AG04450 (cell line): ENCODE data around the gene ANKRD28. TPM values are rescaled to one million over a fixed set of nuclear protein-coding genes. Genes with fewer than 3 reads are reported as not detected.

Experiments used
- CTCF ChIA-PET: fragments of 300-600, 350-600 bp; formaldehyde crosslinking; extraction: SDS; loops from one replicate; lab custom pipeline; 2022; ENCODE audit warnings: antibody characterized with exemption, inconsistent platforms; lab: Charles Lee
- POLR2A ChIA-PET: fragments of 350-600 bp; formaldehyde crosslinking; extraction: SDS; loops from one replicate; lab custom pipeline; 2021; ENCODE audit warnings: antibody characterized with exemption, inconsistent platforms; lab: Yijun Ruan, JAX
- DNase-seq: peaks from one replicate; pipeline ENCODE4 v3.0.0-alpha.2; 2011; ENCODE audit warnings: low read depth, low spot score
- H3K27ac ChIP-seq: one replicate; pipeline ENCODE4 v1.5.1; 2012; ENCODE audit warnings: low read depth, low read length, control low read depth
- H3K27me3 ChIP-seq: one replicate; pipeline ENCODE4 v1.6.0; 2012; ENCODE audit warnings: low read length; ENCODE audit not compliant: control insufficient read depth, insufficient read depth
- H3K4me3 ChIP-seq: 2 replicates; pipeline ENCODE4 v1.5.1; 2011; ENCODE audit warnings: mild to moderate bottlenecking, low read depth, low read length, control low read depth
- H3K9me3 ChIP-seq: 2 replicates; pipeline ENCODE4 v1.5.1; 2012; ENCODE audit warnings: low read length; ENCODE audit not compliant: control insufficient read depth, insufficient read depth
- polyA plus RNA-seq: library from polyadenylated mRNA; depleted of rRNA; stranded (reverse); fragments of >200 nt; gene quantifications from 2 replicates; pipeline ENCODE4 v1.2.3, GENCODE V29; 2011
- TF ChIP-seq, protein P1 (sequence below): IDR thresholded peaks from 2 replicates; pipeline ENCODE4 v1.5.1; 2011; ENCODE audit warnings: low read depth, low read length, control low read depth, inconsistent platforms

Gene ANKRD28
- polyA plus RNA-seq, 1 experiment, result 134 TPM

DNA sequence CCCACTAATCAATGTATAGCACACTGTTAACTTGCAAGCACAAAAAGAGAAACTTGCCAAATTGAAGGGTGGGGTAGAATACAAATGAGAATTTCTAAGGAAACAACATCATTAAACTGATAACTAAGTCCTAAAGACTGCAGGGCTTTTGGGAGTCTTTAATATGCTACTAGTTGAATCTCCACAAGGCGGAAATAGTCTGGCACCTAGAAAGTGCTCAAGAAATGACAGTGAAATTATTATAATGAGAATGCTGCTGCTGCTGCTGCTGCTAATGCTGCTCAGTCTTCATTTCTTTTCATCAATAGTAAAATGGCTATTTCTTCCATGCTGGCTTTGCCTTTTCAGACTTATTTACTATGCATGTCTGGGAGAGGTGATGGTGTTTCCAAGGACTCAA is 104.4 kb downstream of the ANKRD28 start:
- Histone ChIP-seq H3K4me3 (no peak overlapping the region), H3K9me3 (no peaks in the 10 kb centered on the region), H3K27ac (no peak overlapping the region), H3K27me3 (no peaks in the 10 kb centered on the region)
- ChIA-PET CTCF (no interaction called here), POLR2A (no interaction called here)
- no peak for DNase-seq
- TF ChIP-seq, protein P1, sequence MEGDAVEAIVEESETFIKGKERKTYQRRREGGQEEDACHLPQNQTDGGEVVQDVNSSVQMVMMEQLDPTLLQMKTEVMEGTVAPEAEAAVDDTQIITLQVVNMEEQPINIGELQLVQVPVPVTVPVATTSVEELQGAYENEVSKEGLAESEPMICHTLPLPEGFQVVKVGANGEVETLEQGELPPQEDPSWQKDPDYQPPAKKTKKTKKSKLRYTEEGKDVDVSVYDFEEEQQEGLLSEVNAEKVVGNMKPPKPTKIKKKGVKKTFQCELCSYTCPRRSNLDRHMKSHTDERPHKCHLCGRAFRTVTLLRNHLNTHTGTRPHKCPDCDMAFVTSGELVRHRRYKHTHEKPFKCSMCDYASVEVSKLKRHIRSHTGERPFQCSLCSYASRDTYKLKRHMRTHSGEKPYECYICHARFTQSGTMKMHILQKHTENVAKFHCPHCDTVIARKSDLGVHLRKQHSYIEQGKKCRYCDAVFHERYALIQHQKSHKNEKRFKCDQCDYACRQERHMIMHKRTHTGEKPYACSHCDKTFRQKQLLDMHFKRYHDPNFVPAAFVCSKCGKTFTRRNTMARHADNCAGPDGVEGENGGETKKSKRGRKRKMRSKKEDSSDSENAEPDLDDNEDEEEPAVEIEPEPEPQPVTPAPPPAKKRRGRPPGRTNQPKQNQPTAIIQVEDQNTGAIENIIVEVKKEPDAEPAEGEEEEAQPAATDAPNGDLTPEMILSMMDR, result no peak

DNA sequence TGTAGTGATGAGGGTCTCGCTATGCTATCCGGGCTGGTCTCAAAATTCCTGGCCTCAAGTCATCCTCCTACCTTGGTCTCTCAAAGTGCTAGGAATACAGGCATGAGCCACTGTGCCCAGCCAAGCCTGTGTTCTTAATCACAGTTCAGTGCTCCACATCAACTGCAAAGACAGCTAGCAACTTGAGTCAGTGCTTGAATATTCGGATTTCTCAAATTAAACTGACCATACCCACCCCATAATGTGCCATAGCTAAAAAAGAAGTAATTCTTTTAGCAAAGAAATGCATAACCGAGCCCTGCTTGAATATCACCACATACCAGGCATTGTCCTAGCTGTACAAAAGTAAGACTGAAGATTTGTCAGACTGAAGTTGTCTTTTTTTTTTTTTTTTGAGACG is 107.0 kb downstream of the ANKRD28 start:
- Histone ChIP-seq H3K4me3 (no peak overlapping the region), H3K27ac (no peak overlapping the region), H3K27me3 (no peaks in the 10 kb centered on the region), H3K9me3 (no peaks in the 10 kb centered on the region)
- CTCF ChIA-PET, result no interaction called here
- POLR2A ChIA-PET, result no interaction called here
- no peak for DNase-seq
- TF ChIP-seq, protein P1, result no peak

DNA sequence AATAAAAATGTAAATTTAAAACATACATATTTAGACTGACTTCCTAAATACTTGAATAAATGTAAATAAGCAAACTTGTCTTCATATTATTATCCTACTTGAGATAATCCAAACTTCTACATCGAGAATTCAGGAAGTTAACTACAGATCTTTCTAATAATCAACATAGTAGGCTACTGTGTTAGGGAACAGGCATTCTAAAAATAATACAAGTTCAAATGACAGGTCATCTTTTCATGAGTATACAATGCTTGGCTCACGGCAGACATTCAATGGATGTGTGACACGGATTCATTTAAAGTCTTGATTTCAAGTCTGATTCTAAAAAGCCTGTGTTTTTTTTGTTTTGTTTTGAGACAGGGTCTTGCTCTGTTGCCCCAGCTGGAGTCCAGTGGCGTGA is 107.5 kb downstream of the ANKRD28 start:
- POLR2A ChIA-PET, result no interaction called here
- no peak overlapping the region for H3K27ac ChIP-seq
- no peak for DNase-seq
- CTCF ChIA-PET, result no interaction called here
- no peaks in the 10 kb centered on the region for H3K27me3 ChIP-seq
- H3K4me3 ChIP-seq, result no peak overlapping the region
- no peaks in the 10 kb centered on the region for H3K9me3 ChIP-seq
- TF ChIP-seq, protein P1, result no peak

DNA sequence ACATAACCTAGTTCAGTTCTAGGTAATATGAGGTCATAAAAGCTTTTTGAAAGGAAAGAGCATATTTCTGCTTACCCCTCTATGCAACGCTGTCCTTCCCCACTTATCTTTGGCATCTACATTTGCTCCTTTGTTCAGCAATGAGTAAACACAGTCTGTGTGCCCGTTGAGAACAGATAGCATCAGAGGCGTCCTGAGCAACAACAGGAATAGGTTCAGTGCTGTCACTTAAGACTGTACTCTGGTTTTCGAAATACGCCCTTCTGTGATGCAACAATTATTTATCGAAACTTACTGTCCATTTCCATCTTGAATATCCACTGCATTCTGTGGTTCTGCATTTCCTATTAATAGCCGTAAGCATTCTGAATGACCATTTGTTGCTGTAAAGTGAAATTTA is 111.9 kb downstream of the ANKRD28 start:
- no peak overlapping the region for H3K4me3 ChIP-seq
- ChIA-PET CTCF (no interaction called here), POLR2A (no interaction called here)
- H3K27ac ChIP-seq, result no peak overlapping the region
- H3K9me3 ChIP-seq, result no peaks in the 10 kb centered on the region
- no peaks in the 10 kb centered on the region for H3K27me3 ChIP-seq
- TF ChIP-seq, protein P1, result no peak
- DNase-seq, result no peak

DNA sequence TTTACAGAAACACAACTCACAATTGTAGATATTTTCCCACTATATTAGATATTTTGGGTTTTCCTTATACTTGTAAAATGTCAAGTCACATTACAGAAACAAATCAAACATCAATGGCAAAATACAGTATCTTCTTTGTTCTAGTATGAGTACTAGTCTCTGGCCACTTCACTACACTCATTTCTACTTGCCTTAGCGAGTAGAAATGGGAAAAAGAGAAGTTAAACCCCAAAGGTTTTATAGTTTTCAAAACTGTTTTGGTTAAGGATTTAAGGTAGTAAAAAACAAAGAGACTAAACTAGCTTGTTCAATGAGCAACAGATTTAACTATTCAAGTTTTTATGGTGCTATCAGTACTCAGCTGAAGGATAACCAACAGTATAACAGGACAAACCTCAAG is 114.5 kb downstream of the ANKRD28 start:
- Histone ChIP-seq H3K27ac (no peak overlapping the region), H3K4me3 (no peak overlapping the region), H3K9me3 (no peaks in the 10 kb centered on the region), H3K27me3 (no peaks in the 10 kb centered on the region)
- CTCF ChIA-PET, result interaction anchor here (1.0 kb wide), 1 partner anchor 53 kb away, joined by 6 read pairs; no protein-coding TSS in a partner anchor
- POLR2A ChIA-PET, result no interaction called here
- TF ChIP-seq, protein P1, result no peak
- no peak for DNase-seq
